Keratinocyte (primary cell): ENCODE measurements around the gene TRAFD1. TPM values are rescaled to one million over a fixed set of nuclear protein-coding genes. Genes with fewer than 3 reads are reported as not detected.
A peak's percentile ranks its signal among the peaks of the same experiment; 100 is the strongest.

Source experiments
- DNase-seq: peaks from one replicate; pipeline ENCODE4 v3.0.0-alpha.2; 2011; ENCODE audit warnings: low read depth, missing footprints, low spot score
- FAIRE-seq: peaks from 2 replicates; lab custom pipeline; 2011; peaks lifted over from hg19 to GRCh38; lab: Jason Lieb, UNC
- H2AFZ ChIP-seq: 2 replicates; pipeline ENCODE4 v1.6.0; 2012; ENCODE audit warnings: low read length, control low read depth, inconsistent platforms; ENCODE audit not compliant: control insufficient read depth
- H3K27ac ChIP-seq: 2 replicates; pipeline ENCODE4 v1.5.1; 2011; ENCODE audit warnings: low read length; ENCODE audit not compliant: control insufficient read depth, insufficient read depth
- H3K27me3 ChIP-seq: 3 replicates; pipeline ENCODE4 v1.6.0; 2011; ENCODE audit warnings: low read length; ENCODE audit not compliant: control insufficient read depth, insufficient read depth; ENCODE audit errors: extremely low read depth
- H3K36me3 ChIP-seq, 2 experiments: 2 replicates in 1 of 2; 3 replicates in 1 of 2; pipeline ENCODE4 v1.5.1; 2011; ENCODE audit warnings: low read length in 2 of 2, mild to moderate bottlenecking in 1 of 2; ENCODE audit not compliant: control insufficient read depth in 2 of 2, insufficient read depth in 2 of 2; ENCODE audit errors: extremely low read depth in 1 of 2
- H3K4me1 ChIP-seq: 3 replicates; pipeline ENCODE4 v1.5.1; 2011; ENCODE audit warnings: low read length; ENCODE audit not compliant: control insufficient read depth, insufficient read depth; ENCODE audit errors: extremely low read depth
- H3K4me2 ChIP-seq: 3 replicates; pipeline ENCODE4 v1.6.0; 2011; ENCODE audit warnings: low read depth, low read length; ENCODE audit not compliant: control insufficient read depth, insufficient read depth; ENCODE audit errors: extremely low read depth
- H3K4me3 ChIP-seq, 3 experiments: fragments of 200-600 bp in 1 of 3; sonication (generic) in 1 of 3; 2 replicates in 2 of 3; 3 replicates in 1 of 3; pipeline ENCODE4 v1.5.1; 2011 to 2016; ENCODE audit warnings: low read length in 3 of 3, mild to moderate bottlenecking in 3 of 3, control low read depth in 2 of 3, inconsistent platforms in 1 of 3, low read depth in 1 of 3, mixed read lengths in 1 of 3, mixed run types in 1 of 3, moderate library complexity in 1 of 3; ENCODE audit not compliant: control insufficient read depth in 2 of 3, insufficient read depth in 2 of 3; ENCODE audit errors: extremely low read depth in 1 of 3
- H3K79me2 ChIP-seq: 2 replicates; pipeline ENCODE4 v1.6.0; 2012; ENCODE audit warnings: low read length; ENCODE audit not compliant: control insufficient read depth, insufficient read depth
- H3K9ac ChIP-seq: 3 replicates; pipeline ENCODE4 v1.6.0; 2011; ENCODE audit warnings: low read length; ENCODE audit not compliant: control insufficient read depth, insufficient read depth; ENCODE audit errors: extremely low read depth
- H3K9me1 ChIP-seq: 3 replicates; pipeline ENCODE4 v1.6.0; 2011; ENCODE audit warnings: low read length; ENCODE audit not compliant: control insufficient read depth, insufficient read depth; ENCODE audit errors: extremely low read depth
- H3K9me3 ChIP-seq: 2 replicates; pipeline ENCODE4 v1.5.1; 2012; ENCODE audit warnings: low read depth, low read length; ENCODE audit not compliant: control insufficient read depth
- H4K20me1 ChIP-seq: 3 replicates; pipeline ENCODE4 v1.6.0; 2011; ENCODE audit warnings: low read length; ENCODE audit not compliant: control insufficient read depth, insufficient read depth; ENCODE audit errors: extremely low read depth
- EZH2 ChIP-seq: IDR thresholded peaks from one replicate; pipeline ENCODE4 v1.6.1; 2012; ENCODE audit warnings: inconsistent platforms, mild to moderate bottlenecking, low read length, moderate library complexity
- dilution Hi-C: fragments of 300-500 bp; cut with MboI; formaldehyde crosslinking; loops from one replicate; pipeline ENCODE4 v1.7.0; 2020; ENCODE audit warnings: low sequenced_read_pairs; ENCODE audit not compliant: extremely low pct_ligation_motif_present
- polyA plus RNA-seq, 5 experiments: library from polyadenylated mRNA; depleted of rRNA in 3 of 5; stranded (reverse) in 3 of 5; stranded (forward) in 1 of 5; unstranded in 1 of 5; fragments of >200 nt; gene quantifications; 1 replicate in 1 of 5; 2 replicates in 3 of 5; 3 replicates in 1 of 5; pipeline versions ENCODE4 v1.2.1 to v1.2.3, GENCODE V29; 2011 to 2012; ENCODE audit warnings: missing spikeins in 2 of 5, low read depth in 1 of 5, low replicate concordance in 1 of 5
- TF ChIP-seq, protein P1 (sequence below), 3 experiments: IDR thresholded peaks in 1 of 3; conservative IDR thresholded peaks in 1 of 3; optimal IDR thresholded peaks in 1 of 3; 2 replicates in 2 of 3; 3 replicates in 1 of 3; pipeline versions ENCODE3 to v1.5.1; 2011; ENCODE audit warnings: low read length in 3 of 3, mild to moderate bottlenecking in 3 of 3, moderate library complexity in 2 of 3, control low read depth in 1 of 3, inconsistent platforms in 1 of 3; ENCODE audit not compliant: insufficient read depth in 2 of 3; ENCODE audit errors: extremely low read depth in 1 of 3

TRAFD1 gene
- polyA plus RNA-seq, 1 donor (not counting 4 experiments of a cell fraction or from before 2014, with no cell fraction given): 25.6 TPM

DNA sequence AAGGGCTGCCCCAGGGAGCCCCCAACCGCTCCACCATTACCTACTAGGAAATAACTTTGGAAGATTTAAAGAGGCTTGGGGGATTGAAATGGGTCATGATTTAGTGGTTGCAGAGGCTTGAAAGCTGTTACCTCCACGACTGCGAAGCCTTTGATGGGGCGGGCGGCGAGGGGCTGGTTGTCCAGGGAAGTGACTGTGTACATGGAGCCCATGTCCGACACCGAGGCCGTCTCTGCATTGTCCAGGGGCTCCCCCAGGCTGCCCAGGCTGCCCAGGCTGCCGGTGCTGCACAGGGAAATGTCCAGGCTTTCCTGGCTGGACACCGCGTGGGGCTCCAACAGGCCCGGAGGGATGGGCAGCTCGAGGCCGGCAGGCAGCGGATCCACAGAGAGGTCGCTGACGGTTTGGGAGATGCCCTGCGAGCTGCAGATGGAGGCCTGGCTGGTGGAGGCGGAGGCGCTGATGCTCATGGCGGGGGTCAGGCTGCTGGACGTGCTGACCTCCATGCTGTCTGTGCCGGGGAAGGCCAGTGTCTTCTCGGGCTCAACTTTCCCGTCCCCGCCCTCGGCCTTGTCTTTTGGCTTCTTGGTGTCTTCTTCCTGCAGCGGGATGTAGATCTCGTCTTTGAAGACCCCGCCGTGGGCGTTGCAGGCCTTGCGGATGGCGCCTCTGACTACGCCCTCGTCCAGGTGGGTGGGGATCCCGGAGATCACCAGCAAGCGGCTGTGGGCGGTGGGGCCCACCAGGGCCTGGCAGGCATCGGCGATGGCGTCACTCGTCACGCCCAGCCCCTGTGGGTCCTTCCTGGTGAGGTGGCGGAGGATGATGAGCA, 58.9 kb downstream of the TRAFD1 start:
- Histone ChIP-seq H3K9me1 (no peaks in the 10 kb centered on the region), H2AFZ (no peak overlapping the region), H3K9me3 (no peaks in the 10 kb centered on the region), H3K4me3 (no peak overlapping the region), H3K27me3 (no peaks in the 10 kb centered on the region), H3K27ac (no peak overlapping the region), H3K9ac (no peak overlapping the region), H3K36me3 (peaks cover 7 to 17% of the 10 kb centered on the region in 2 experiments), H3K4me1 (peaks cover 6% of the 10 kb centered on the region), H3K79me2 (no peaks in the 10 kb centered on the region), H3K4me2 (no peak overlapping the region), H4K20me1 (no peaks in the 10 kb centered on the region)
- DNase-seq (no peak), FAIRE-seq (no peak)
- dilution Hi-C loops: no loop called here
- TF ChIP-seq, protein P1, sequence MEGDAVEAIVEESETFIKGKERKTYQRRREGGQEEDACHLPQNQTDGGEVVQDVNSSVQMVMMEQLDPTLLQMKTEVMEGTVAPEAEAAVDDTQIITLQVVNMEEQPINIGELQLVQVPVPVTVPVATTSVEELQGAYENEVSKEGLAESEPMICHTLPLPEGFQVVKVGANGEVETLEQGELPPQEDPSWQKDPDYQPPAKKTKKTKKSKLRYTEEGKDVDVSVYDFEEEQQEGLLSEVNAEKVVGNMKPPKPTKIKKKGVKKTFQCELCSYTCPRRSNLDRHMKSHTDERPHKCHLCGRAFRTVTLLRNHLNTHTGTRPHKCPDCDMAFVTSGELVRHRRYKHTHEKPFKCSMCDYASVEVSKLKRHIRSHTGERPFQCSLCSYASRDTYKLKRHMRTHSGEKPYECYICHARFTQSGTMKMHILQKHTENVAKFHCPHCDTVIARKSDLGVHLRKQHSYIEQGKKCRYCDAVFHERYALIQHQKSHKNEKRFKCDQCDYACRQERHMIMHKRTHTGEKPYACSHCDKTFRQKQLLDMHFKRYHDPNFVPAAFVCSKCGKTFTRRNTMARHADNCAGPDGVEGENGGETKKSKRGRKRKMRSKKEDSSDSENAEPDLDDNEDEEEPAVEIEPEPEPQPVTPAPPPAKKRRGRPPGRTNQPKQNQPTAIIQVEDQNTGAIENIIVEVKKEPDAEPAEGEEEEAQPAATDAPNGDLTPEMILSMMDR (optimal IDR thresholded peaks at IDR 0.05 in 1 of 3, IDR thresholded peaks at IDR 0.05 in 1 of 3, conservative IDR thresholded peaks at IDR 0.05 in 1 of 3; ENCODE audit: extremely low read depth in 1 of 3, insufficient read depth in 2 of 3, low read length in 3 of 3): no peak
- no peak for TF ChIP-seq EZH2

DNA sequence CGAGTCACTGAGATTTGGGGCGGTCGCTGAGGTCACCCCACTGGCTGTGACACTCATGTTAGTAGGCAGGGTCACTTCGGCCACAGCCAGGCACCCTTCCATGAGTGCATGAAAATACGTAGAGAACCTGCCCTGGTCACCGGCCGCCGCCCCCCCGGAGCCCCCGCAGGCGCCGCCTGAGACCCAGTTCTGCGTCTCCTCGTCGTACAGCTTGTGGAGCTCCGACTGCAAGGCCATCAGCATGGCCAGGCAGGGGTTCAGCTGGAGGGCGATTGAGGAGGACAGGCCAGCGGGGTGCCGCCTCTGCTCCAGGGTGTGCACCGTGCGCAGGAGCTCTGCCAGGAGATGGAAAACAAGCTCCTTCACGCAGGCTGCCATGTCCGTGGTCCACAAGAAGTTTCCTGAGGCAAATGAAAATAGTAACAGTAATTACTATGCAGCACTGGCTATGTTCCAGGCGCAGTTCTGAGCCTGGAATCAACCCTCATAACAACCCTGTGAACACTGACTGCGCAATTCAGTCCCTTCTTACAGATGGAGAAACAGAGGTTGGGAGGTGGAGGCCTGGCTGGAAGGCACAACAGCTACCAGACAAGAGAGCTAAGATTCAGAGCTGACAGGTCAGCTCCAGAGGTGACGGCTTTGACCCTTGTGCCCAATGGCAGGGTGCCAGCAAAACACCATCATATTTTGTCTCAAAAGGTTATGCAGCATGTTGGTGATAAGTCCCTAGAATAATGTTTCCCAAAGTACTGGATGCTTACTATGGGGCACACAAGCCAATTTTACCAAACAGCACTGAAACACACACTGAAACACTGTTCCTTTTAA, 59.9 kb downstream of the TRAFD1 start:
- Histone ChIP-seq H3K4me2 (no peak overlapping the region), H3K36me3 (peaks cover 7 to 14% of the 10 kb centered on the region in 2 experiments), H3K4me3 (no peak overlapping the region), H3K79me2 (no peaks in the 10 kb centered on the region), H3K4me1 (peaks cover 8% of the 10 kb centered on the region), H3K9me3 (no peaks in the 10 kb centered on the region), H3K9me1 (no peaks in the 10 kb centered on the region), H3K9ac (no peak overlapping the region), H3K27me3 (no peaks in the 10 kb centered on the region), H4K20me1 (no peaks in the 10 kb centered on the region), H3K27ac (no peak overlapping the region), H2AFZ (no peak overlapping the region)
- dilution Hi-C loops: no loop called here
- FAIRE-seq: peak; percentile 26
- TF ChIP-seq, protein P1 (optimal IDR thresholded peaks at IDR 0.05 in 1 of 3, IDR thresholded peaks at IDR 0.05 in 1 of 3, conservative IDR thresholded peaks at IDR 0.05 in 1 of 3; ENCODE audit: extremely low read depth in 1 of 3, insufficient read depth in 2 of 3, low read length in 3 of 3): no peak
- TF ChIP-seq EZH2: no peak
- DNase-seq: no peak
